OCI-LY7 (cell line): ENCODE data around the gene FAM200B. TPM values are rescaled to one million over a fixed set of nuclear protein-coding genes. Genes with fewer than 3 reads are reported as not detected.

Source experiments
- BruUV-seq: library from RNA; stranded (reverse); fragments of 400-500 nt; replicated peaks from 2 replicates; lab custom pipeline; 2021; lab: Mats Ljungman, UMichigan
- CTCF ChIA-PET: fragments of 300-600 bp; sonication (Branson Sonifier 250); formaldehyde crosslinking; loops from one replicate; lab custom pipeline; 2022; ENCODE audit warnings: antibody characterized with exemption; ENCODE audit not compliant: unreplicated experiment; lab: Charles Lee
- POLR2A ChIA-PET: fragments of 300-600 bp; sonication (Branson Sonifier 250); formaldehyde crosslinking; loops from one replicate; lab custom pipeline; 2022; ENCODE audit warnings: antibody characterized with exemption; lab: Charles Lee
- DNase-seq: peaks from one replicate; pipeline ENCODE4 v3.0.0-alpha.2; 2015; ENCODE audit warnings: low spot score
- H2AFZ ChIP-seq: fragments of 200-600 bp; sonication (generic), shearing (Covaris generic); 2 replicates; pipeline ENCODE4 v1.6.1; 2014; ENCODE audit warnings: mild to moderate bottlenecking, antibody characterized with exemption, low read length, moderate library complexity
- H3K27ac ChIP-seq: fragments of 200-600 bp; sonication (generic); 2 replicates; pipeline ENCODE4 v1.5.1; 2014; ENCODE audit warnings: mixed run types, low read depth, mild to moderate bottlenecking, moderate library complexity, low read length, inconsistent platforms; ENCODE audit not compliant: poor library complexity, severe bottlenecking
- H3K36me3 ChIP-seq: fragments of 200-600 bp; sonication (generic); 2 replicates; pipeline ENCODE4 v1.6.1; 2014; ENCODE audit warnings: mild to moderate bottlenecking, antibody characterized with exemption, low read length, moderate library complexity, mixed read lengths; ENCODE audit not compliant: insufficient read depth
- H3K4me1 ChIP-seq: fragments of 200-600 bp; sonication (generic); 2 replicates; pipeline ENCODE4 v1.5.1; 2014; ENCODE audit warnings: mild to moderate bottlenecking, low read length; ENCODE audit not compliant: insufficient read depth, poor library complexity, severe bottlenecking
- H3K4me2 ChIP-seq: fragments of 200-600 bp; sonication (generic); 2 replicates; pipeline ENCODE4 v1.6.1; 2014; ENCODE audit warnings: mild to moderate bottlenecking, low read length
- H3K4me3 ChIP-seq: fragments of 200-600 bp; sonication (generic); 2 replicates; pipeline ENCODE4 v1.5.1; 2014; ENCODE audit warnings: mild to moderate bottlenecking, low read depth, low read length; ENCODE audit not compliant: poor library complexity, severe bottlenecking
- H3K79me2 ChIP-seq: fragments of 200-600 bp; sonication (generic); 2 replicates; pipeline ENCODE4 v1.6.1; 2016; ENCODE audit warnings: low read depth, mild to moderate bottlenecking, low read length, moderate library complexity, mixed read lengths; ENCODE audit not compliant: insufficient read depth
- H3K9me2 ChIP-seq: fragments of 200-600 bp; sonication (generic); 2 replicates; pipeline ENCODE4 v1.6.1; 2016; ENCODE audit warnings: mild to moderate bottlenecking, low read length, mixed read lengths; ENCODE audit not compliant: insufficient read depth
- H3K9me3 ChIP-seq: fragments of 200-600 bp; sonication (generic); 2 replicates; pipeline ENCODE4 v1.6.1; 2014; ENCODE audit warnings: mild to moderate bottlenecking, mixed run types, low read length, mixed read lengths
- H4K20me1 ChIP-seq: fragments of 200-600 bp; sonication (generic); 2 replicates; pipeline ENCODE4 v1.6.1; 2014; ENCODE audit warnings: mild to moderate bottlenecking, antibody characterized with exemption, low read length, moderate library complexity, mixed read lengths; ENCODE audit not compliant: insufficient read depth
- CTCF ChIP-seq: fragments of 200-600 bp; sonication (generic); conservative IDR thresholded peaks from 2 replicates; pipeline ENCODE4 v1.5.1; 2014; ENCODE audit warnings: mild to moderate bottlenecking, antibody characterized with exemption, low read length, moderate library complexity, mixed read lengths
- EZH2phosphoT487 ChIP-seq: fragments of 200-600 bp; sonication (generic); IDR thresholded peaks from 2 replicates; pipeline ENCODE4 v1.6.1; 2018; ENCODE audit warnings: low read depth, borderline replicate concordance, mild to moderate bottlenecking, mixed run types, antibody characterized with exemption, low read length, moderate library complexity, mixed read lengths
- intact Hi-C: fragments of 100-400 bp; cut with micrococcal nuclease; formaldehyde crosslinking; loops from one replicate; pipeline ENCODE4 v1.10.0; 2022; ENCODE audit not compliant: unreplicated experiment
- total RNA-seq, 2 experiments: library from RNA; depleted of rRNA in 1 of 2; stranded (reverse); fragments of >200 nt in 1 of 2; shearing (Covaris generic) in 1 of 2; gene quantifications; 2 replicates each; pipeline ENCODE4 v1.2.3, GENCODE V29; 2014 to 2022

Gene FAM200B
- total RNA-seq, 2 experiments from 2014 or later: 11.5 to 25.0 TPM

GRCh38 chr4:15692602-15693001 lies 11.0 kb downstream of the FAM200B start:
- no TSS peak for BruUV-seq
- Histone ChIP-seq H3K4me3 (no peak overlapping the region), H3K4me1 (no peaks in the 10 kb centered on the region), H3K9me3 (no peaks in the 10 kb centered on the region), H3K4me2 (no peak overlapping the region), H2AFZ (no peak overlapping the region), H3K9me2 (no peaks in the 10 kb centered on the region), H3K36me3 (peaks cover 16% of the 10 kb centered on the region), H3K79me2 (no peaks in the 10 kb centered on the region), H3K27ac (no peak overlapping the region), H4K20me1 (no peaks in the 10 kb centered on the region)
- ChIA-PET CTCF (no interaction called here), POLR2A (interaction anchor here (0.8 kb wide), 1 partner anchor 315 kb away, joined by 3 read pairs; no protein-coding TSS in a partner anchor)
- no peak for DNase-seq
- TF ChIP-seq CTCF (no peak), EZH2phosphoT487 (no peak)
- intact Hi-C loops: no loop called here

GRCh38 chr4:15694431-15694830 lies 12.8 kb downstream of the FAM200B start:
- H3K9me2 ChIP-seq: no peaks in the 10 kb centered on the region
- DNase-seq: no peak

More at GRCh38 chr4:15694431-15694830, 12.8 kb downstream of the FAM200B start:
- Histone ChIP-seq H3K27ac (no peak overlapping the region), H2AFZ (no peak overlapping the region), H4K20me1 (no peaks in the 10 kb centered on the region), H3K36me3 (peaks cover 6% of the 10 kb centered on the region; the same call in 1 of the 2 replicates), H3K4me2 (no peak overlapping the region), H3K4me3 (no peak overlapping the region), H3K4me1 (no peaks in the 10 kb centered on the region), H3K9me3 (peaks cover 8% of the 10 kb centered on the region; the same call in 1 of the 2 replicates), H3K79me2 (no peaks in the 10 kb centered on the region)
- ChIA-PET CTCF (no interaction called here), POLR2A (interaction anchor here (0.8 to 2.4 kb wide), 4 partner anchors 10 to 23 kb away, joined by 3 to 9 read pairs (median 4); partner anchors contain the start of gene FAM200B)
- no TSS peak for BruUV-seq
- TF ChIP-seq CTCF: no peak
- TF ChIP-seq EZH2phosphoT487: no peak
- intact Hi-C loops: no loop called here
